Measurements from ENCODE around the gene PLPPR1. TPM values are rescaled to one million over a fixed set of nuclear protein-coding genes. Genes with fewer than 3 reads are reported as not detected.

Gene PLPPR1
- total RNA-seq (2022; extraction: Qiagen RNA extraction; ENCODE audit: low read depth), result not detected in 5 replicates

DNA sequence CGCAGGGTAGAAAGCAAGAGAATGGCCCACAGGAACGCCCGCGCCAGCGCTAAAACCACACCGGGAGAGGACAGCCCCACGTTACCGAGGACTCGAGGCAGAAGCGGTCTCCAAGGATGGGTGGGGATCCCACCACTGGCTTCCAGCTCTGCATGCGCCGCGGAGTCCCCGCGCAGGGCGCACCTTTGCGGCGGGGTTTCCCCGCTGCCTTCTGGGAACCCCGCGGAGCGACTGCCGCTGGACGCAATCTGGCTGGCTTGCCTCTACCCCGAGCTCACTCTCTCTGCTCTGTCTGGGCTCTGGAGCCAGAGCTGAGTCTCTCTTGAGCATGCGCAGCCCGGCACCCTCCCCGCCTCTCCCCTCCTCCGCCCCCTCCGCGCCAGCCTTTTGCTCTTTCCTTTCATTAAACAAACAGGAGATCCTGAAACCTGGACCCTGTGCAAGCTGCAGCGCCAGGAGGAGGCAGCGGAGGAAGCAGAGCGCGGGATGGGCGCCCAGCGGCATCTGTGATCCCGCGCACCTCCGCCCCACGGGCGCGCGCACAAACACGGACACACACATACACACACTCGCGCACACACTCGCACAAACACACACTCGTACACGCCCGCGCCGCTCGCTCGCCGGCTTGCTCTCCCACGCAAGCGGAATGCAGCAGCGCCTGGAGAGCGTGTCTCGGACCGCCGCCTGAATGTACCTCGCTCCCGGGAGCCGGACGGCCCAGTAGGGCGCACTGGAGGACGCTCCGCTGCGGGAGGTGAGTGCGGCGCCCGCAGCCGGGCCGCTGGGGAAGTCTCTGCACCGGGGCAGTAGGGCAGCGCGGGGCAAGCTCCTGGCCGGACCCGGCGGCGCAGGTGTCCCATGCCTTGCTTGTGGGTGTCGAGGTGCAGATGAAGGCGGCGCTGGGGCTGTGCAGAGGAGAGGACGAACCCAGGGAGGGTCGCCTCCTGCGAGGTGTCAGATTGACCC lies at the start of gene PLPPR1:
TSS of gene PLPPR1 (plus strand) at position 382 of the 969 bp plus-strand sequence.

